ENCODE data around the gene PPP1R14C. TPM values are rescaled to one million over a fixed set of nuclear protein-coding genes. Genes with fewer than 3 reads are reported as not detected.

The PPP1R14C gene
- total RNA-seq, 1 donor from 2014 or later = 0.46 TPM

GRCh38 chr6:150275489-150275888 is 132.6 kb downstream of the PPP1R14C start:
- H3K36me3 Mint-ChIP-seq (ENCODE audit: unreplicated experiment) = no peaks in the 10 kb centered on the region
- H3K4me3 Mint-ChIP-seq (ENCODE audit: unreplicated experiment) = no peak overlapping the region
- no peaks in the 10 kb centered on the region for H3K9me3 Mint-ChIP-seq (ENCODE audit: unreplicated experiment)
- no peak for TF ChIP-seq CTCF (IDR thresholded peaks at IDR 0.05)
- H3K4me1 Mint-ChIP-seq (ENCODE audit: unreplicated experiment) = no peaks in the 10 kb centered on the region
- H3K27ac Mint-ChIP-seq (ENCODE audit: unreplicated experiment) = no peak overlapping the region
- no peak for DNase-seq (ENCODE audit: extremely low spot score, unreplicated experiment)
- H3K27me3 Mint-ChIP-seq (ENCODE audit: unreplicated experiment) = peaks cover 27% of the 10 kb centered on the region

DNA sequence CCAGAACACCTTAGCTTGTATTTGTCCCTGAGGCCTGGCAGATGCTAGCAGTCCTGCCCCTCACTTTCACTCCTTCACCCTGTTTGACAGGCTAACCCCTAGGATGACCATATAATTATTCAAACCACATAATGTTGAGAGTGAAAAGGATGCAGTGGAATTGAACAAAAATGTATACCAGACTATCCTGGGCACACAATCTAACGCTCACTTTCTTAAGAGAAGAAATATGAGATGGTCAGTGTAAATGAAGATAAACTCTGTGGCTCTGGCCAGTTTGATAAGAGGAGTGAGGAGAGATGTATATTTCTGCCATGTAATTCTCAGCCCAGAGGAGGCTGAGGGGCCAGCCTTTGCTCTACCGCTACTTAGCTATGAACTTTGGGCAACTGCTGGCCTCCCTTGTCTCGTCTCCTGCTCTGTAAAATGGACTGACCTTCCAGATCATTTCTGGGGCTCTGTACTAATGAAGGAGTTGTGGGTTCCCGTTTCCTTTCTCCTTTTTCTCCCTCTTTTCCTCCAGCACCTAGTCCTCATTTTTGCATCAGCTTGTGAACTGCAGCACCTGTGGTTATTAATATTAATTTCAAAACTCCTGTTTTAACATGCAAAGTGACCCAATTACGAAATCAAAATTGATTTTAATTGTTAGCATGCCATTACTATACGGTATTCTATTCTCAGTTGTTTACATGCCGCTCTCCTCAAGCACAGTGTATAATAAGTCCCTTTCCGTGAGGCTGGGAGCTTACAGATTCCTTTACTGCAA is 133.5 kb downstream of the PPP1R14C start:
- no peak for TF ChIP-seq CTCF (IDR thresholded peaks at IDR 0.05)
- no peak for DNase-seq (ENCODE audit: extremely low spot score, unreplicated experiment)

DNA sequence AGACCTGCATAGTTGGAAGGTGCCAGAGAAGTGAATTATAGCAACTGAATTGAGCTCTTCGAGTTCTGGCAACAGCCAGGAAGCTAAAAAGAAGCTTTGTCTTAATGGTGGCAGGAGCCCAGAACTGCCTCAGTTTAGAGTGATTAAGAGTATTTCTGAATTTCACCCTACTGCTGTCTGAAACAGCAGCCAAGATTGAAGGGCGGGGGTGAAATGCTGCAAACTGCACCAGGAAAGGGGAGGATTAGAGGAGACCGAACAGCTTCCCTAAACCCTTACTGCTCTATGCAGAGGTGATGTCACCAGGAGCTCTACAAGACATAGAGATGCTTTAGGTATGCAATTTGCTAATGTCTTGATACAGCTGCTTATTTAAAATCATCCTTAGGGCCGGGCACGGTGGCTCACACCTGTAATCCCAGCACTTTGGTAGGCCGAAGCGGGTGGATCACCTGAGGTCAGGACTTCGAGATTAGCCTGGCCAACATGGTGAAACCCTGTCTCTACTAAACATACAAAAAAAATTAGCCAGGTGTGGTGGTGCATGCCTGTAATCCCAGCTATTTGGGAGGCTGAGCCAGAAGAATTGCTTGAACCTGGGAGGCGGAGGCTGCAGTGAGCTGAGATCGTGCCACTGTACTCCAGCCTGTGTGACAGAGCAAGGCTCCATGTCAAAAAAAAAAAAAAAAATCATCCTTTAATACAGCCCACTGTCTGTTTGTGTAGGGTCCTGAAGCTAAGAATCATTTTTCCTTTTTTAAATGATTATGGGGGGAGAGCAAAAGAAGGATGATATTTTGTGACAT is 134.3 kb downstream of the PPP1R14C start:
- TF ChIP-seq CTCF (IDR thresholded peaks at IDR 0.05) = no peak
- DNase-seq (ENCODE audit: extremely low spot score, unreplicated experiment) = no peak
- Mint-ChIP-seq H3K4me1 (ENCODE audit: unreplicated experiment) (no peaks in the 10 kb centered on the region), H3K9me3 (ENCODE audit: unreplicated experiment) (no peaks in the 10 kb centered on the region), H3K27ac (ENCODE audit: unreplicated experiment) (no peak overlapping the region), H3K36me3 (ENCODE audit: unreplicated experiment) (no peaks in the 10 kb centered on the region), H3K27me3 (ENCODE audit: unreplicated experiment) (peaks cover 38% of the 10 kb centered on the region), H3K4me3 (ENCODE audit: unreplicated experiment) (no peak overlapping the region)

More for the DNA sequence above, 133.5 kb downstream of the PPP1R14C start:
- H3K4me3 Mint-ChIP-seq (ENCODE audit: unreplicated experiment) = no peak overlapping the region
- no peak overlapping the region for H3K27ac Mint-ChIP-seq (ENCODE audit: unreplicated experiment)
- no peaks in the 10 kb centered on the region for H3K9me3 Mint-ChIP-seq (ENCODE audit: unreplicated experiment)
- H3K27me3 Mint-ChIP-seq (ENCODE audit: unreplicated experiment) = peaks cover 32% of the 10 kb centered on the region
- no peaks in the 10 kb centered on the region for H3K36me3 Mint-ChIP-seq (ENCODE audit: unreplicated experiment)
- H3K4me1 Mint-ChIP-seq (ENCODE audit: unreplicated experiment) = no peaks in the 10 kb centered on the region

GRCh38 chr6:150279533-150279932 is 136.7 kb downstream of the PPP1R14C start:
- no peaks in the 10 kb centered on the region for H3K4me1 Mint-ChIP-seq (ENCODE audit: unreplicated experiment)
- no peaks in the 10 kb centered on the region for H3K36me3 Mint-ChIP-seq (ENCODE audit: unreplicated experiment)
- H3K9me3 Mint-ChIP-seq (ENCODE audit: unreplicated experiment) = peaks cover 3% of the 10 kb centered on the region
- DNase-seq (ENCODE audit: extremely low spot score, unreplicated experiment) = no peak
- no peak overlapping the region for H3K27ac Mint-ChIP-seq (ENCODE audit: unreplicated experiment)
- peaks cover 45% of the 10 kb centered on the region for H3K27me3 Mint-ChIP-seq (ENCODE audit: unreplicated experiment)
- TF ChIP-seq CTCF (IDR thresholded peaks at IDR 0.05) = no peak
- H3K4me3 Mint-ChIP-seq (ENCODE audit: unreplicated experiment) = no peak overlapping the region

- peaks cover 50% of the 10 kb centered on the region for H3K27me3 Mint-ChIP-seq (ENCODE audit: unreplicated experiment)
- H3K27ac Mint-ChIP-seq (ENCODE audit: unreplicated experiment) = no peak overlapping the region
- no peaks in the 10 kb centered on the region for H3K4me1 Mint-ChIP-seq (ENCODE audit: unreplicated experiment)
- no peak overlapping the region for H3K4me3 Mint-ChIP-seq (ENCODE audit: unreplicated experiment)
- DNase-seq (ENCODE audit: extremely low spot score, unreplicated experiment) = no peak
- no peak for TF ChIP-seq CTCF (IDR thresholded peaks at IDR 0.05)
- H3K36me3 Mint-ChIP-seq (ENCODE audit: unreplicated experiment) = no peaks in the 10 kb centered on the region
- H3K9me3 Mint-ChIP-seq (ENCODE audit: unreplicated experiment) = peaks cover 3% of the 10 kb centered on the region
Observed at GRCh38 chr6:150280703-150281102, 137.9 kb downstream of the PPP1R14C start.
